Glutamatergic neuron (in vitro differentiated cells): ENCODE measurements around the gene CDS1. TPM values are rescaled to one million over a fixed set of nuclear protein-coding genes. Genes with fewer than 3 reads are reported as not detected.

Experiments used
- DNase-seq: peaks from one replicate; pipeline ENCODE4 v3.0.0; 2022
- H3K27ac Mint-ChIP-seq: one replicate; pipeline ENCODE4 v1.8.0; 2020; ENCODE audit warnings: mild to moderate bottlenecking, mixed read lengths, inconsistent platforms; ENCODE audit not compliant: unreplicated experiment
- H3K27me3 Mint-ChIP-seq: one replicate; pipeline ENCODE4 v1.8.0; 2020; ENCODE audit warnings: mild to moderate bottlenecking, moderate library complexity, mixed read lengths, inconsistent platforms; ENCODE audit not compliant: unreplicated experiment
- H3K36me3 Mint-ChIP-seq: one replicate; pipeline ENCODE4 v1.8.0; 2020; ENCODE audit warnings: mild to moderate bottlenecking, mixed read lengths, inconsistent platforms; ENCODE audit not compliant: unreplicated experiment
- H3K4me1 Mint-ChIP-seq: one replicate; pipeline ENCODE4 v1.8.0; 2020; ENCODE audit warnings: mild to moderate bottlenecking, low read depth, mixed read lengths, inconsistent platforms; ENCODE audit not compliant: unreplicated experiment
- H3K4me3 Mint-ChIP-seq: one replicate; pipeline ENCODE4 v1.8.0; 2020; ENCODE audit warnings: mild to moderate bottlenecking, mixed read lengths, inconsistent platforms; ENCODE audit not compliant: unreplicated experiment
- H3K9me3 Mint-ChIP-seq: one replicate; pipeline ENCODE4 v1.8.0; 2020; ENCODE audit warnings: mild to moderate bottlenecking, moderate library complexity, mixed read lengths, inconsistent platforms; ENCODE audit not compliant: unreplicated experiment
- CTCF ChIP-seq: fragments of 200-600 bp; sonication (generic); IDR thresholded peaks from one replicate; pipeline ENCODE4 v1.5.0; 2021; ENCODE audit not compliant: partially characterized antibody, unreplicated experiment
- total RNA-seq: library from RNA; stranded (reverse); fragmentation: NEBNext Ultra II Directional; extraction: Animal tissue kit (Norgen Biotek cat#: 25700); gene quantifications from one replicate; pipeline ENCODE4 v1.2.1, GENCODE V29; 2021; ENCODE audit not compliant: unreplicated experiment

The CDS1 gene
- total RNA-seq, 1 donor from 2014 or later: 1.3 TPM

DNA sequence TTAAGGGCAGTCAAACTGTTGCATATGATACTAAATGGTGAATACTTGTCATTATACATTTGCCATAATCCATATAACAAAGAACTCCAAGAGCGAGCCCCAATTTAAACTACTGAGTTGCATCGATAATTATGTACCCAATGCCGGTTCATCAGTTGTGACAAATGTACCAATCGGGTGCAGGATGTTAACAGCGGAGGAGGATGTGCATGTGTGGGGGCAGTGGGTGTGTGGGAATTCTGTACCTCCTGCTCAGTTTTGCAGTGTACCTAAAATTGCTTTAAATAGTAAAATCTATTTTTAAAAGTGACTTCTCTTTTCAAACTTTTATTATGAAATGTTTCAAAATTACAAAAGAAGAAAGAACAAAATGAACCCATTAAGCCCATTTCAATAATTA lies 20.8 kb upstream of the CDS1 start:
- Mint-ChIP-seq H3K36me3 (no peaks in the 10 kb centered on the region), H3K9me3 (peaks cover 2% of the 10 kb centered on the region), H3K4me1 (no peaks in the 10 kb centered on the region), H3K4me3 (no peak overlapping the region), H3K27ac (no peak overlapping the region), H3K27me3 (peaks cover 2% of the 10 kb centered on the region)
- TF ChIP-seq CTCF: no peak
- DNase-seq: no peak

DNA sequence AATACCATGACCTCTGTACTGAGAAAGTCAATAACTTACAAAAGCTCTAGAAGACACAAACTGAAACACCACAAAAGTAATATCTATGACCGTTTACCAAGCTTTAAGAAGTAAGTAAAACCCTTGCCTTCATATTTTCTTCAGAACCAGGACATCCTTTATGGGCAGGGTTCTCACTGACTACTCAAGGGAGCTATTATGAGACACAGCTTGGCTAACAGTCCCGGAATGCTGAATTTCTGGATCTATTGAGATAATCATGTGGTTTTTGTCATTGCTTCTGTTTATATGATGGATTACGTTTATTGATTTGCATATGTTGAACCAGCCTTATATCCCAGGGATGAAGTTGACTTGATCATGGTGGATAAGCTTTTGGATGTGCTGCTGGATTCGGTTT lies 19.9 kb upstream of the CDS1 start:
- H3K4me1 Mint-ChIP-seq: no peaks in the 10 kb centered on the region
- no peak overlapping the region for H3K4me3 Mint-ChIP-seq
- peaks cover 2% of the 10 kb centered on the region for H3K27me3 Mint-ChIP-seq
- no peak for TF ChIP-seq CTCF
- H3K9me3 Mint-ChIP-seq: peaks cover 2% of the 10 kb centered on the region
- no peaks in the 10 kb centered on the region for H3K36me3 Mint-ChIP-seq
- DNase-seq: no peak
- no peak overlapping the region for H3K27ac Mint-ChIP-seq

DNA sequence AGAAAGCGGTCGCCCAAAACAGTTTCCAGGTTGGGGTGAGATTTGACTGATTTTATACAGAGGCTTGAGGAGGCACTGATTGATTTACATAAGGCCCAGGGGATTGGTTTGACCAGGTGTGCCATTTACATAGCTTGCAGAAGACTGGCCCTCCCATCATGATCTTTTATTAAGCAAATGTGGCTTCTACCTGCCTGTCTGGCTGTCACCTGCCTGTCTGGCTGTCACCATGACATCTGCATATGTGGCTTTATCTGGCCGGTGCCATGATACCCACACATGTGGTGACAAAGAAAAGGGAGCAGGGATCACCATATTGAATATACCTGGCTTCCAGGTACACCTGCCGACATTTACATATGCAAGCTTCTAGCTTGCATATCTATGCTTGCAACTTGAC lies 17.0 kb upstream of the CDS1 start:
- no peaks in the 10 kb centered on the region for H3K36me3 Mint-ChIP-seq
- no peak for DNase-seq
- no peak overlapping the region for H3K4me3 Mint-ChIP-seq
- H3K4me1 Mint-ChIP-seq: peaks cover 4% of the 10 kb centered on the region
- TF ChIP-seq CTCF: no peak
- H3K27ac Mint-ChIP-seq: no peak overlapping the region
- H3K9me3 Mint-ChIP-seq: peaks cover 2% of the 10 kb centered on the region
- peaks cover 2% of the 10 kb centered on the region for H3K27me3 Mint-ChIP-seq

- peaks cover 2% of the 10 kb centered on the region for H3K27me3 Mint-ChIP-seq
- DNase-seq: no peak
- peaks cover 2% of the 10 kb centered on the region for H3K9me3 Mint-ChIP-seq
- no peak for TF ChIP-seq CTCF
- H3K4me1 Mint-ChIP-seq: peaks cover 4% of the 10 kb centered on the region
- H3K27ac Mint-ChIP-seq: no peak overlapping the region
- H3K4me3 Mint-ChIP-seq: no peak overlapping the region
- no peaks in the 10 kb centered on the region for H3K36me3 Mint-ChIP-seq
Measured at GRCh38 chr4:84568496-84568895, 14.4 kb upstream of the CDS1 start.

DNA sequence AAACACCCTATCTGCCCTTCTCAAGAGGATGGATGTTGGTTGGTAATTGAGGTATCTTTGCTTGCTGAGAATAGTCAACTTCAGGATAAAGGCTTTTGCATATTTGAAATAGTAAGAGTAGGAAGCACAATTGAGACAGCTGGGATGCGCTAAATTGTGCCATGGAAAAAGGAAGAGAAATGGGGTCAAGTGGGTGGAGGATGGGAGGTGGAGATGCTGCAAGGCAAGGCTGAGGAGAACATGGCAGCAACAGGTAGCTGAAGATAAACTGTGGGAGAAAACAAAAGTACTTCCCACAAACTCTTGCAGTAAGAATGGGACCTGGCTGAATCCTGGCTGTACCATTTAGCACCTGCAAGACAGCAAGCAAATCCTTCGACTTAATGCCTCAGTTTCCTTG lies 13.9 kb upstream of the CDS1 start:
- Mint-ChIP-seq H3K27ac (no peak overlapping the region), H3K4me3 (no peak overlapping the region), H3K4me1 (peaks cover 4% of the 10 kb centered on the region), H3K36me3 (no peaks in the 10 kb centered on the region), H3K9me3 (peaks cover 2% of the 10 kb centered on the region), H3K27me3 (peaks cover 2% of the 10 kb centered on the region)
- no peak for TF ChIP-seq CTCF
- DNase-seq: no peak
